ENCODE measurements around the gene STAG3. TPM values are rescaled to one million over a fixed set of nuclear protein-coding genes. Genes with fewer than 3 reads are reported as not detected.

Gene STAG3
- total and polyA plus RNA-seq, 9 of the 15 experiments (the other 6 are each of a cell fraction or from before 2014, with no cell fraction given), result 0.54 to 2.5 (median 1.7) TPM

DNA sequence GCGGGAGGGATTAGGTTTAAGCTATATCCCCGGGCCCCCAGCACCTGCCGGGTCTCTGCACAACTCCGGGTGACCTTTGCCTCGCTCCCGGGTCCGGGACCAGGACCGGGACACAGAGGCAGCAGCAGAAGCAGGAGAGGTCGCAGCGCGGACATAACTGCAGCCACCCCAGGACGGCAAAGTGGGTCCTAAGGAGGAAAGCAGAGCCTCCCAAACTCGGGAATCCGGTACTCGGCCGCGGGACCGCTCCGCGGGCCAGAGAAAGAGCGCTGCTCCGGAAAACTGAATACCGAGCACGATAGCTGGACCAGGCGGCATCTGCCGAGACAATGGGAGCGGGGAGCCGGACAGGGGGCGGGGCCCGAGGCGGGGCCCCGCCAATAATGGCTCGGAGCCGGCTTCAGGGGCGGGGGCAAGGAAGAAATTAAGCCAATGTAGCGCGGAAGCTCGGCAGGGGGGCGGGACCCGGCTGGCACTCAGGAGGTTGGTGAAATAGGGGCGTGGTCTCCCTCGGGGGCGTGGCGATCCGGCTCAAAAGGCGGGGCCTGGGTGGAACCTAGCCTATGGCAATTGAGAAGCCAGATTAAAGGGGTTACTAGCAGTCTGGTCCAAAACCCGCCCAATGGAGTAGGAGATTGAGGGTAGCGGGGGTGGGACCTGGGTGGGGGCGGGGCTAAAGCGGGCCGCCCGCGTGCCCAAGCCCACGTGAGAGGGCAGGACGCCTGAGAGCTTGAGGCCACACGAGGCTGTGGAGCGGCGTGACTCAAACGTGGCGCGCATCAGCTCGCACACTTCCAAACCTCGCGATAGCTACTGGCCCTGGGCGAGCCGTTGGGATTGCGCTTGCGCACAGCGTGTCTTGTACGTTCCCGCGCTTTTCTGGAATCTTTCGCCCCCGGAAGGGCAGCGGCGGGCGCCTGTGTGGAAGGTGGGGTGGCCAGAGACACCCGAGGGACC lies at the start of gene STAG3, which contains the start of gene GPC2 (continued):
- TF ChIP-seq, protein P1, sequence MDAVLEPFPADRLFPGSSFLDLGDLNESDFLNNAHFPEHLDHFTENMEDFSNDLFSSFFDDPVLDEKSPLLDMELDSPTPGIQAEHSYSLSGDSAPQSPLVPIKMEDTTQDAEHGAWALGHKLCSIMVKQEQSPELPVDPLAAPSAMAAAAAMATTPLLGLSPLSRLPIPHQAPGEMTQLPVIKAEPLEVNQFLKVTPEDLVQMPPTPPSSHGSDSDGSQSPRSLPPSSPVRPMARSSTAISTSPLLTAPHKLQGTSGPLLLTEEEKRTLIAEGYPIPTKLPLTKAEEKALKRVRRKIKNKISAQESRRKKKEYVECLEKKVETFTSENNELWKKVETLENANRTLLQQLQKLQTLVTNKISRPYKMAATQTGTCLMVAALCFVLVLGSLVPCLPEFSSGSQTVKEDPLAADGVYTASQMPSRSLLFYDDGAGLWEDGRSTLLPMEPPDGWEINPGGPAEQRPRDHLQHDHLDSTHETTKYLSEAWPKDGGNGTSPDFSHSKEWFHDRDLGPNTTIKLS (IDR thresholded peaks at IDR 0.05; ENCODE audit: borderline replicate concordance, low read depth), result no peak; the same call in 1 of the 2 replicates
- TF ChIP-seq SMAD4 (CRISPR knock-in tag; conservative IDR thresholded peaks at IDR 0.05), result no peak; the same call in 1 of the 2 replicates
- TF ChIP-seq, protein P2, sequence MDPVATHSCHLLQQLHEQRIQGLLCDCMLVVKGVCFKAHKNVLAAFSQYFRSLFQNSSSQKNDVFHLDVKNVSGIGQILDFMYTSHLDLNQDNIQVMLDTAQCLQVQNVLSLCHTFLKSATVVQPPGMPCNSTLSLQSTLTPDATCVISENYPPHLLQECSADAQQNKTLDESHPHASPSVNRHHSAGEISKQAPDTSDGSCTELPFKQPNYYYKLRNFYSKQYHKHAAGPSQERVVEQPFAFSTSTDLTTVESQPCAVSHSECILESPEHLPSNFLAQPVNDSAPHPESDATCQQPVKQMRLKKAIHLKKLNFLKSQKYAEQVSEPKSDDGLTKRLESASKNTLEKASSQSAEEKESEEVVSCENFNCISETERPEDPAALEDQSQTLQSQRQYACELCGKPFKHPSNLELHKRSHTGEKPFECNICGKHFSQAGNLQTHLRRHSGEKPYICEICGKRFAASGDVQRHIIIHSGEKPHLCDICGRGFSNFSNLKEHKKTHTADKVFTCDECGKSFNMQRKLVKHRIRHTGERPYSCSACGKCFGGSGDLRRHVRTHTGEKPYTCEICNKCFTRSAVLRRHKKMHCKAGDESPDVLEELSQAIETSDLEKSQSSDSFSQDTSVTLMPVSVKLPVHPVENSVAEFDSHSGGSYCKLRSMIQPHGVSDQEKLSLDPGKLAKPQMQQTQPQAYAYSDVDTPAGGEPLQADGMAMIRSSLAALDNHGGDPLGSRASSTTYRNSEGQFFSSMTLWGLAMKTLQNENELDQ (CRISPR knock-in tag; IDR thresholded peaks at IDR 0.05; ENCODE audit: borderline replicate concordance), result no peak
- TF ChIP-seq PTRF (tag; IDR thresholded peaks at IDR 0.05), result no peak
- TF ChIP-seq, protein P3, sequence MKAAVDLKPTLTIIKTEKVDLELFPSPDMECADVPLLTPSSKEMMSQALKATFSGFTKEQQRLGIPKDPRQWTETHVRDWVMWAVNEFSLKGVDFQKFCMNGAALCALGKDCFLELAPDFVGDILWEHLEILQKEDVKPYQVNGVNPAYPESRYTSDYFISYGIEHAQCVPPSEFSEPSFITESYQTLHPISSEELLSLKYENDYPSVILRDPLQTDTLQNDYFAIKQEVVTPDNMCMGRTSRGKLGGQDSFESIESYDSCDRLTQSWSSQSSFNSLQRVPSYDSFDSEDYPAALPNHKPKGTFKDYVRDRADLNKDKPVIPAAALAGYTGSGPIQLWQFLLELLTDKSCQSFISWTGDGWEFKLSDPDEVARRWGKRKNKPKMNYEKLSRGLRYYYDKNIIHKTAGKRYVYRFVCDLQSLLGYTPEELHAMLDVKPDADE (conservative IDR thresholded peaks at IDR 0.05; ENCODE audit: control insufficient read depth, low read depth, low read length), result no peak
- no peak for TF ChIP-seq XRCC3 (IDR thresholded peaks at IDR 0.05)
- TF ChIP-seq BHLHE40 (IDR thresholded peaks at IDR 0.05; ENCODE audit: low read length), result peak; percentile 68
- TF ChIP-seq SRSF3 (IDR thresholded peaks at IDR 0.05; ENCODE audit: insufficient read depth, low read length), result no peak
- no peak for TF ChIP-seq GTF2F1 (IDR thresholded peaks at IDR 0.05; ENCODE audit: low read depth, low read length)
- TF ChIP-seq MTA2 (IDR thresholded peaks at IDR 0.05; ENCODE audit: low read depth), result no peak
- peak; percentile 75 for TF ChIP-seq NFYB (IDR thresholded peaks at IDR 0.05; ENCODE audit: extremely low read depth, insufficient read length)
- TF ChIP-seq ATF7 (IDR thresholded peaks at IDR 0.05), result peak; percentile 31; the same call in 1 of the 2 replicates
- no peak for TF ChIP-seq CCNT2 (IDR thresholded peaks at IDR 0.05; ENCODE audit: borderline replicate concordance, extremely low read depth, insufficient read length, low read depth, low read length)
- no peak for TF ChIP-seq TOE1 (IDR thresholded peaks at IDR 0.05; ENCODE audit: borderline replicate concordance)
- peak; percentile 65; the same call in 1 of the 2 replicates for TF ChIP-seq TOE1 (CRISPR knock-in tag; IDR thresholded peaks at IDR 0.05; ENCODE audit: borderline replicate concordance, low read depth)
- TF ChIP-seq ZNF444 (CRISPR knock-in tag; IDR thresholded peaks at IDR 0.05), result no peak
- no peak for TF ChIP-seq ZNF785 (CRISPR knock-in tag; IDR thresholded peaks at IDR 0.05)
- TF ChIP-seq KHSRP (IDR thresholded peaks at IDR 0.05), result no peak
- TF ChIP-seq, protein P4, sequence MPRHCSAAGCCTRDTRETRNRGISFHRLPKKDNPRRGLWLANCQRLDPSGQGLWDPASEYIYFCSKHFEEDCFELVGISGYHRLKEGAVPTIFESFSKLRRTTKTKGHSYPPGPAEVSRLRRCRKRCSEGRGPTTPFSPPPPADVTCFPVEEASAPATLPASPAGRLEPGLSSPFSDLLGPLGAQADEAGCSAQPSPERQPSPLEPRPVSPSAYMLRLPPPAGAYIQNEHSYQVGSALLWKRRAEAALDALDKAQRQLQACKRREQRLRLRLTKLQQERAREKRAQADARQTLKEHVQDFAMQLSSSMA (CRISPR knock-in tag; IDR thresholded peaks at IDR 0.05), result no peak
- no peak for TF ChIP-seq BRF1 (IDR thresholded peaks at IDR 0.05; ENCODE audit: borderline replicate concordance, extremely low read depth, insufficient read length)
- TF ChIP-seq OTX1 (CRISPR knock-in tag; IDR thresholded peaks at IDR 0.05), result no peak
- TF ChIP-seq FOXK2 (conservative IDR thresholded peaks at IDR 0.05 in 1 of 2, IDR thresholded peaks at IDR 0.05 in 1 of 2; ENCODE audit: low read depth in 2 of 2), result no peak
- TF ChIP-seq ZEB2 (IDR thresholded peaks at IDR 0.05), result no peak

Data from K562 (cell line).